A549 treated with AZD2906 at 1 μM for 4 hours (cell line): Measurements from ENCODE around the gene RAB15. TPM values are rescaled to one million over a fixed set of nuclear protein-coding genes. Genes with fewer than 3 reads are reported as not detected.

Experiments used
- total RNA-seq: library from RNA; stranded (reverse); fragments of 200-300 nt; extraction: Qiagen RNA extraction; gene quantifications from 5 replicates; pipeline ENCODE4 v1.2.3, GENCODE V29; 2022

The RAB15 gene
- total RNA-seq, result 17.8 to 20.0 TPM (median 19.7 TPM) in 5 replicates

GRCh38 chr14:64971943-64972791, at the start of gene RAB15:
TSS of gene RAB15 (minus strand) at chr14:64972336. CDS start at chr14:64972076, 260 bp downstream.

DNA sequence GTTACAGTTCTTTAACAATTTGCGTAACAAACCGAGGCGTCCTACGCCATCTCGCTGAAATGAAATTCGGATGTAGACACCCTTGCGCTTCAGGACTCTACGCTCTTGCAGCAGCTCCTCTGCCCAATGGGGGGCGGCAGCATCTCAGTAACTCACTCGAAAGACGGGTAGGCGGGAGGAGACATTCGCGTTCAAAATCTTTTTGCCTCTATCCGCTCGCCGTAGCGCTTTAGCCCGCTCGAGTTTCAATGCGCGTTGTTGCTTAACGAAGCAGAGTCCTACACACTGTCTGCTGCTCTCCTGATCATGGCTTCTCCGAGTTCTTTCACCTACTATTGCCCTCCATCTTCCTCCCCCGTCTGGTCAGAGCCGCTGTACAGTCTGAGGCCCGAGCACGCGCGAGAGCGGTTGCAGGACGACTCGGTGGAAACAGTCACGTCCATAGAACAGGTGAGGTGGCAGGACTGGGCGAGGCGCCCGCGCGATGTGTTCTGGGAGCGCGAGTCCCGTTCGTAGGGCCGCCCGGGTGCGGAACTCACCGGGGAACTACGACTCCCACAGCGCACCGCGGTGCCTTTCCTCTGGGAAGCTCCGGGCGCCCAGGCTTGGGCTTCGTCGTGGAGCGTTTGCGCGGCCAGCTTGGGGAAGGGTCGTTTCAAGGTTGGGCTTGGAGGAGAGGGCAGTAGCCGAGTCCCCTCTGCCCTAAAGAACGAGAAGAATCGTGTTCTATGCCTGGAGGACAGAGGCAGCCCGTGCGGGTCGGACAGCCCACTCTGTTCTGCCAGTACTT, 14.7 kb upstream of the RAB15 start, which contains the start of gene FNTB:
FNTB (plus strand) TSS at position 248 of the 790 bp plus-strand sequence; CDS start at position 307, 59 bp downstream.

DNA sequence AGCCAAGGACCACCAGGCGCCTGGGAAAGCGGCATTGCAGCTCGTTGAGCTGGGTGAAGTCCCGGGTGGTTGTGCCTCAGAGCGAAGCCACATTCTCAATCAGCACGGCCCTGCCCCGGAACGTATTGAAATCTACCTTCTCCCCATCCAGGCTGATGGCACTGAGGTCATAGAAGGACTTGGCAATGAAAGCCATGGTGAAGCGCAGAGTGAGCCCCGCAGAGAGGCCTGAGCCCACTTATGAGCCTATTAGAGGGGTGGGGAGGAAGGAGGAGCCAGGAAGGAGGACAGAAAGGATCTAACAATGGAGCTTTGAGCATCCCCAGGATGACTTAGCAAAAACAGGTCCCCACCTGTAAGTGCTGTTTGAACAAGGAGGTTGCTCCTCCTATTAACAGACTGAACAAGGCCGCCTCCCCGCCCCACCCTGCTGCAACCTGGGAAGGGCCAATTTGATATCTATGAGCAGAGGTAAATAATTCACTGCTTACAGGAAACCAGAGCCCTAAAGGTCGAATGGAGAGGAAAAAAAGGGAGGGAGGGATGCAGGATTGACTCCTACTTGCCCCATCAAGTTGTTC, 29.5 kb downstream of the RAB15 start, which contains the start of gene GPX2:
GPX2 (minus strand) TSS at position 215 of the 581 bp plus-strand sequence; CDS start at position 196, 19 bp downstream.

GRCh38 chr14:64914237-64915028, 57.7 kb downstream of the RAB15 start, which contains the start of gene CHURC1:
TSS of gene CHURC1 (plus strand) at chr14:64914455. CDS start at chr14:64914496, 41 bp downstream.

Other genes with a start within 250 kb of the RAB15 start
- gene SPTB, start 92.4 kb downstream of the RAB15 start, total RNA-seq, result 1.4 to 1.7 TPM (median 1.5 TPM) in 5 replicates
- gene CHURC1, start 57.9 kb downstream of the RAB15 start, total RNA-seq, result 74.3 to 119 TPM (median 76.4 TPM) in 5 replicates
- 162 to 290 TPM (median 186 TPM) in 5 replicates for gene GPX2, start 29.6 kb downstream of the RAB15 start, total RNA-seq
- gene FNTB, start 14.6 kb upstream of the RAB15 start, total RNA-seq, result 21.7 to 25.6 TPM (median 23.7 TPM) in 5 replicates
- 56.2 to 74.8 TPM (median 58.1 TPM) in 5 replicates for gene MAX, start 130.2 kb upstream of the RAB15 start, total RNA-seq